Stomach (tissue), 4 donors: ENCODE measurements around the gene TM9SF4.

Source experiments
- CTCF ChIP-seq, 7 experiments: fragments of 450-650 bp in 4 of 7; fragments of 200-600 bp in 3 of 7; sonication (generic) in 3 of 7; IDR thresholded peaks; one replicate each; pipeline ENCODE4 v1.5.1; 2016 to 2019; ENCODE audit warnings: antibody characterized with exemption in 7 of 7, control low read depth in 2 of 7, mild to moderate bottlenecking in 1 of 7
- EP300 ChIP-seq: sonication (generic); formaldehyde crosslinking; IDR thresholded peaks from one replicate; pipeline ENCODE4 v1.6.1; 2017; ENCODE audit warnings: antibody characterized with exemption
- POLR2A ChIP-seq, 4 donors: fragments of 450-650 bp; IDR thresholded peaks; one replicate each; pipeline ENCODE4 v1.6.1; 2016; ENCODE audit warnings: antibody characterized with exemption in 4 of 4, control low read depth in 2 of 4, mild to moderate bottlenecking in 1 of 4, moderate library complexity in 1 of 4
- POLR2AphosphoS5 ChIP-seq, 3 donors: sonication (generic); formaldehyde crosslinking; IDR thresholded peaks; one replicate each; pipeline ENCODE4 v1.6.1; 2016; ENCODE audit warnings: antibody characterized with exemption in 3 of 3

- no peak for TF ChIP-seq POLR2A (IDR thresholded peaks at IDR 0.05)
- no peak for TF ChIP-seq CTCF (IDR thresholded peaks at IDR 0.05)
- TF ChIP-seq EP300, result no peak
- TF ChIP-seq POLR2AphosphoS5 (IDR thresholded peaks at IDR 0.05), result no peak
Observed at GRCh38 chr20:32067234-32067821, 42.2 kb upstream of the TM9SF4 start.
